NCI-H2227 (cell line): ENCODE results near the gene CTAGE9.
"Not testable (repeated sequence)": the region's sequence is repeated elsewhere in the genome, so short reads cannot be mapped to it uniquely, and the experiment has no call there.

Source experiments
- DNase-seq: peaks from one replicate; lab custom pipeline; 2025; ENCODE audit not compliant: unreplicated experiment; lab: John Stamatoyannopoulos, UW

Gene CTAGE9

DNA sequence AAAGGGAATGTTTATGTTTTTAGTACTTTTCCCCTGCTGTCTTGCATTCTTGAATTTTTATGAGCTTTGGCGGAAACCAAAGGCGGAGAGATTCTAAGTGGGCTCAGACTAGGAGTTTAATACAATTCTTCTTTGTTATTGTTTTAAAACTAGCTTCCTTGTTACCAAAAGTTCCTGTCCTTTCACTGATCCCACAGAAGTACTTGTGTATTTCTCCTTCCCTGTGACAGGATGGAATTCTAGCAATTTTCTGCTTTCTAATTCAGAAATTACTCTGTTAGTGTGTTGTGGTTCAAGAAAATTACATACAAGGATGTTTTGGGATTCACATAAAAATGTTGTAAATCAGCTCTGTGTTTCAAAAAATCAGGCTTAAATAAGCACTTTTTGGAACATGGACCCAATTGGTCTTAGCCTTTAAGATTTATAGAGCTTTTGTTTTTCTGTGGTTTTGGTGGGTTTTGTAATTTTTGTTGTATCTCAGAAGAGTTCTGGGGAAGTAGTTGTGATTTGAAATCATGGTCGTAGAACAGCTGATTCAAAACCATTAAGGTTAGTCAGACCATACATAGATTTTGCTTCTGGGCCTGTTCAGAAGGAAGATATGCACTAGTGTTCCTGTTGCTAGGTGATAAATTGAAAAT lies 17.6 kb upstream of the CTAGE9 start:
- DNase-seq, result no peak

DNA sequence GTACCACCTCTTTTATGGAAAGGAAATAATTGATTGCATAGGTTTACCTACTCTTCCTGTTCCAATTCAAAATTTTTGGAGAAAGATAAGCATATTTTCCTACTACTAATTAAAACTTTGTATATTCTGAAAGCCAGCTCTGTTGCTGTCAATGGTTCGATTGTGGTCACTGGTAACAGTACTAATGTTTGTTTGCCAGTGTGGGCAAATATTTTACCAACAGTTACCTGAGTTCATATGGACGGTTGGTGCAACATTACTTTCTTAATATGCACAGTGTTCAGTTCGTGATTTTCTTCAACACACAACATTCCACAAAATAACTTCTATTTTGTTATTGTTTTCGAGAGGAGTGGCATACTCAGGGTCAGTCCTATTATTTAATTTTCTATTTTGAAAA lies 17.1 kb upstream of the CTAGE9 start:
- no peak for DNase-seq

DNA sequence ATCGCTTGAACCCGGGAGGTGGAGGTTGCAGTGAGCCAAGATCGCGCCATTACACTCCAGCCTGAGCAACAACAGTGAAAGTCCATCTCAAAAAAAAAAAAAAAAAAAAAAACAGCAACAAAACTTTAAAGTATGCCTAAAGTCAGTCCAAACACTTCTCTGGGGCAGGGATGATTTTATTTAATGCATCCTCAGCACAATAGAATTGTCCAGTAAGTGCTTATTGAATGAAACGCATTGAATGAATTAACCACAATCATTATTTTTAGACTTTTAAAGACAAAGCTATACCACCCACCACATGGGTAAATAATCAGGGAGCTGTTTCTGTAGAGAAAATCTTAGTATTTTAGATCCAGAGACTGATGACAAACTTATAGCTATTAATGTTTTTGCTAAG lies 16.6 kb upstream of the CTAGE9 start:
- DNase-seq, result no peak

DNA sequence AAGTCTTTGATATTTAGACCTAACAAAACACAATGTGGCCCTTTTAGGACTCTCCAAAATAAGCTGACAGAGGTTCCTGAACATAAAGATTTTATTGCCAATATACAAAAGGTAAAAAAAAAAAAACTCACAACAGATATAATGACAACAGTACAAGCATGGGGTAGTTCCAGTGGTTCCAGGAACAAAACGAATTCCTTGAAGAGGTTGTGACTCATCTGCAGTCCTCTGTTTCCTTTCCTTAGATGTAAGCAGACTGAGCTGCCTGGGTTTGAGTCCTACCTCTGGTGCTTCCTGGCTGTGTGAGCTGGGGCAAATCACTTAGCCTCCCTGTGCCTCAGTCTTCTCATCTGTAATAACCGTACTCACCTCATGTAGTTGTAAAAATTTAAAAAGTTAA lies 13.3 kb upstream of the CTAGE9 start:
- DNase-seq, result no peak

DNA sequence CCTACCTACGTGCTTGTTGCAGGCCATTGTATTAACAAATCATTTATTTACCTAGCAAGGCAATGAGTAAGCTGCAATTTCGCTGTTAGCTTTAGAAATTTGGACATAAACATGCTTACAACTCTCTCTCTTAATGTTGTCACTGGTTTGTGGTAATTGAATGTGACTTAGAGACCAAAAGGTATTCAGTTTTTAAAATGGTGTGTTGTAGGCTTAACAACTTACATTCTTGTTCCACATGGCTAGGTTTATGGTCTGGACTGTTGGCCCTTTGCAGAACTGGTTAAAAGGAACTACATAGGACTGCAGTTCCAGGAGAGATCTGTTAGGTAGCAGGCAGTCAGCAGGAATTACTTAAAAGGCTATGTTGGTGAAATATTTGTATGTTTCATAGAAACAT lies 10.3 kb upstream of the CTAGE9 start:
- no peak for DNase-seq

DNA sequence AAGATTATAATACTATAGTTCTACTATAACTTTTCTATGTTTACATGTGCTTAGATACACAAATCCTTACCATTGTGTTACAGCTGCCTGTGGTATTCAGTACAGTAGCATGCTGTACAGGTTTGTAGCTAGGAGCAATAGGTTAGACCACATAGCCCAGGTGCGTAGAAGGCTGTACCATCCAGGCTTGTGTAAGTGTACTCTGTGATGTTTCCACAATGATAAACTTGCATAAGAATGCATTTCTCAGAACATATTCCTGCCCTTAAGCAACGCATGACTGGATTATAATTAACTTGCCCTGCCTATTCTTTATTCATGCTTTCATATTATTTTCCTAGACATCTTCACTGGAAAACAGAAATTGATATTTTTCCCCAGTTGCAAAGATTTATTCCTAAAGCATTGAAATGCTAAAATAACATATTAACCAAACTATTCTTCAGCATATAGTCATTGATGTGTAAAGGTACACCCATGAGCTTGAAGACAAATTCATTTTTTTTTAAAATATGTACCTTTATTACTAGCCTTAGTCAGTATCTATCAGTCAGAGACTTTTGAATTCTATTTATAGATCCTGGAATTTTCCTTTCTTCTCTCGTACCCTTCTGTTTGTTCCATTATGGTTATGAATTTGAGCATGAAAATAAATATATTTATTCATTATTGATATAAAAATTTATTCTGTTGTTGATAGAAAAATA lies 7.2 kb upstream of the CTAGE9 start:
- no peak for DNase-seq

DNA sequence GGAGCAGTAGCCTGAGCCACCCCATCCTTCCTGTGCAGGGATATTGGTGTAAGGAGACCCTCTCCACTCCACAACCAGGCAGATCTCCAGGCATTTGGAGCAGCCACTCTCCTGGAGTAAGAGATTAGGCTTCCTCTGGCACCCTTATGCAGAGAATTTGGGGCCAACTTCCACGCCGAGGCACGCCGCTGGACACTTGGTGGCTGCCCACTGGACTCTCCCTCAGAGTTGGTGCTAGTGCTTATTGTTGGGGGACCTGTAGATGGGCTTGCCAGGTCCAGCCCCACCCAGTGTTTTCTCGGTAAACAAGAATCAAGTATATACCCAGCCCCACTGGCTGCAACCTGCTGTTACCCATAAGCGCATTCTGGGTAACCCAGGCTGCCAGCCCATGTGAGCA lies 4.8 kb upstream of the CTAGE9 start:
- DNase-seq, result not testable (repeated sequence)

DNA sequence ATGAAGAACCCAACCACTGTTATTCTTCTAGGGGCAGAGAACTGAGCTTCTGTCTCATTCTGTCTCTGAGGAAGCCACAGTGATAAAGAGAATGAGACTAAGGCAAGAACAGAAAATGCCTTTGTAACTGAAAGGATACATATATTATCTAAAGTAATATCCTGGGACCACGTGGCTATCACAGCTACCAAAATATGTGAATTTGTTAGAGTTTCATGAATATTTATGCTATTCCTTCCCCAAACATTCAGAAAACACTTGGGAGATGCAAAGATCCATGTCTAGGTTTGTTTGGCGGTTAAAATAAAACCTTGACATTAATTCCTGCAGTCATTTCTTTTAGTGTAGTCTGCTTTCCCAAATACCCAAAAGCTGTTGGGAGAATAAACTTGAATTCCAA lies 6.9 kb downstream of the CTAGE9 start:
- not testable (repeated sequence) for DNase-seq

DNA sequence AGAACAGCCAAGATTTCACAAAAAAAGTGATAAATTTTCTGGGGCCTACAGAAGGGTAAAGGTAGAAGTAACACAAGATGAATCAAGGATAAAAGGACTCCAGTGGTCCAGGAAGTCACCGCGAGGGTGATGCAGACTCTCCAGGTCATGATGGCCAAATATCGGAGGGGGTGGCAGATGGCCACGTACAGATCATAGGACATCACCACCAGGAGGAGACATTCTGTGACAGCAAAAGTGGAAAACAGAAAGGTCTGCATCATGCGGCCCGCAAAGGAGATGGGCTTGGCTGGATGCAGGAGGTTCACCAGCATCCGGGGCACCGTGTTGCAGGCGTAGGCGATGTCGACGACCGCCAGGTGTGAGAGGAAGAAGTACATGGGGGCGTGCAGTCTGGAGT lies 10.0 kb downstream of the CTAGE9 start:
- DNase-seq, result not testable (repeated sequence)

DNA sequence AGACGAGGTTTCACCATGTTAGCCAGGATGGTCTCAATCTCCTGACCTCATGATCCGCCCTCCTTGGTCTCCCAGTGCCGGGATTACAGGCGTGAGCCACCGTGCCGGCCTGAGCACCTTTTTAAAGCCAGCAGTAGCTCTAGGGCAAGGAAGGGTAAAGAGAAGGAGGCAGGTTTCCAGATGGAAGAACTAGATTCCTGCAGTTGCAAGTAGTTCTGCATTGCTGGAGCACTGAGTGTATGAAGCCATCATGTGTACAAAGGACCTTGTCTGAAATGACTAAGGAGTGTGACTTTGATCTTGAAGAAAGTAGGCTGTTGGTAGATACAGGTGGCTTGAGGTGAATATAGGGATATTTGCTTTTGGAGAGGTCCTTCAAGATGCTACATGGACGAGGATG lies 13.9 kb downstream of the CTAGE9 start:
- DNase-seq, result no peak

DNA sequence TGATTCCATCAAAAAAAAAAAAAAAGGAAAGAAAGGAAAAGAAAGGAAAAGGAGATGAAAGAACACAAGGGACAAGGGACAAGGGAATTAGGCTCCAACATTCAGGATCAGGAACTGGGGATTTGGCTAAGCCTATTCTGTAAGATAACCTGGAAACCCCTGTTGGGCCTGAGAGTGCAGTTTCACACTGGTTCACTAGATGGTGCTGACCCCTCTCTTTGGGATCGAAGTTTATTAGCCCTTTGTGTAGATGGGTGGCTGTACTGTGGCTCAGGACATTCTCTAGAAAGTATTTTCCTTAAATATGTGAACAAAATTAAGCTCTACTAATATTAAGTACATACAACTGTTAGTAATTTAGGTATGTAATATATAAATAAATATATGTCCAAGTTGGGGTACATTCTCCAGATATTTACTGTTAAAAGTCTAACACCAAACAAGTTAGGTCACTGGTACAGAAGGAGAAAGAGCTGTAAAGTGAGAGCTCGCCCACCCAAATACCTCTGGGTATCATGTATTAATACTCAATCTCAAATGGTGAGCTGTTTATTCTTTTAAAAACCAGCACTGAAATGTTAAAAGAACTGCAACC lies 15.9 kb downstream of the CTAGE9 start:
- no peak for DNase-seq

DNA sequence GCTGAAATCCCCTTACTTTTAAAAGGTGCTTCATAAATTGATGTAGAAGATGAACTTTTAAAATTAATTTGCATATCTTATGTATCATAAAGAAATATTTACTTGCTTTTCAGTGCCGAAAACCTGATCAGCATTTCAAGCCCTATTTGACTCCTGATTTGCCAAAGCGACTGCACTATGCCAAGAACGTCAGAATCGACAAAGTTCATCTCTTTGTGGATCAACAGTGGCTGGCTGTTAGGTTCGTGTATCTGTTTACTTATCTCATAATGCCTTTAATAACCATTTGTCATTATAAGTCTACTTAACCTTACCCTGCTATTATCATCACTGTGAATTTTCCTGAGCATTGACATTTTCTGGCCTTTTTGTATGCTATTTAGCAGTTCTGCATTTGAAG lies 17.4 kb downstream of the CTAGE9 start:
- DNase-seq, result no peak

DNA sequence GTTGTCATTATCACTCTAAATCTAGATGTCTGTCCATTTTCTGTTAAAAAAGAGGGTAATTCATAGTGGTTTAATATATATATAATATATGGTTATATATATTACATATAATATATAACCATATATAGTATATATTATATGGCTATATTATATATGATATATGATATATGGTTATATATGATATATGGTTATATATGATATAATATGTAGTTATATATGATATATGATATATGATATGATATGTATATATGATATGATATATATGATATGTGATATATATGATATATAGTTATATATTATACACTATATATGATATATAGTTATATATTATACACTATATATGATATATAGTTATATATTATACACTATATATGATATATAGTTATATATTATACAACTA lies 18.2 kb downstream of the CTAGE9 start:
- DNase-seq, result no peak

DNA sequence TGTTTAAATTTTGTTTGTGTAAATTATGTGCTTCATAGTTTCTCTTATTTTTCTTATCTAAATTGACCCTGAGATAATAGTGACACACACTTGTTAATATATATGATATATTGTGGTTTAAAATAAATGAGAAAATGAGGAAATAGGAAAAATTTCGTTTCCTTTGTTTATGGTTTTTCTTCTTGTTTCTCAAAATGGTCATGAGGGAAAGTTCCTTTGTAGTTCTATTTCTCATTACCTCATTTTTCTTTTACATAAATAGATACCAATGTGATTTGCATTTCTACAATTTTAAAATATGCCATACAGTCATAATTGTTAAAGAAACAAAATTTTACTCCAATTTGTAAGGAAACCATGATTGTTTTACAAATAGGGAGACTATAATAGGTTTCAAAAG lies 18.8 kb downstream of the CTAGE9 start:
- DNase-seq, result no peak

DNA sequence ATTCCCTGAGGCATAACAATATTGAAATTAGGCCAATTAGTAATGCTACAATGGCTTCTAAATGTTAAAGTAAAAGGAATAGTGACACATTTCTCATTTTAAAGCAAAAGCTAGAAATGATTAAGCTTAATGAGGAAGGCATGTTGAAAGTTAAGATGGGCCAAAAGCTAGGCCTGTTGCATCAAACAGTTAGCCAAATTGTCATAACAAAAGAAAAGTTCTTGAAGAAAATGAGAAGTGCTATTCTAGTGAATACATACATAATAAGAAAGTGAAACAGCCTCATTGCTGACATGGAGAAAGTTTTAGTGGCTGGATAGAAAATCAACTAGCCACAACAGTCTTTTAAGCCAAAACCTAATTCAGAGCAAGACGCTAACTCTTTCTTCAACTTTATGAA lies 22.5 kb downstream of the CTAGE9 start:
- DNase-seq, result no peak

DNA sequence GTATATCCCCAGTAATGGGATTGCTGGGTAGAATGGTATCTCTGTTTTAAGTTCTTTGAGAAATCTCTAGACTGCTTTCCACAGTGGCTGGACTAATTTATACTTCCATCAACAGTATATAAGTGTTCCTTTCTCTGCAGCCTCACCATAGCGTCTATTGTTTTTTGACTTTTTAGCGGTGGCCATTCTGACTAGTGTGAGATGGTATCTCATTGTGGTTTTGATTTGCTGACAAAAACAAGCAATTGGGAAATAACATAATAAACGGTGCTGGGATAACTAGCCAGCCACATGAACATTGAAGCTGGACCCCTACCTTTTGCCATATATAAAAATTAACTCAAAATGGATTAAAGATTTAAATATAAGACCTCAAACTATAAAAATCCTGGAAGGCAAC lies 23.8 kb downstream of the CTAGE9 start:
- DNase-seq, result no peak

DNA sequence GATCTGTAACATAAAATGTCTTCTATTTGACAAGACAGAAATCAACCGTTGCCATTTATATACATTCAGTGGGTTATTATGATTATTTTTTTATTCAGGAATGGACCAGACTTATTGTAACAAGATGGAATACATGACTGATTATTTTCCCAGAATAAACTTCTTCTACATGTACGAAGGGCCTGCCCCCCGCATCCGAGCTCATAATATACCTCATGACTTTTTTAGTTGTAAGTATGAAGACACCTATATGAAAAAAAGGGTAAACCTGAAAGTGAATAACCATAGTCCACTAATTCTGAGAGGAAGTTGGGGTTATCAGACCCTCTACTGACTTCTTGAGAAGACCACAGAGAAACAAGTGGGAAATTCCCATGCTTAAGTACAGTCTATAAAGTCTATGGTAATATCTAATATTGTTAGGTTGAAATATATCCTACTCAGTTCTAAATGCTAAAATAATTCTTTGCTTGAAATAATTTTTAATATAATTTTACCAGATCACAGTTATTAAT lies 25.5 kb downstream of the CTAGE9 start:
- no peak for DNase-seq

DNA sequence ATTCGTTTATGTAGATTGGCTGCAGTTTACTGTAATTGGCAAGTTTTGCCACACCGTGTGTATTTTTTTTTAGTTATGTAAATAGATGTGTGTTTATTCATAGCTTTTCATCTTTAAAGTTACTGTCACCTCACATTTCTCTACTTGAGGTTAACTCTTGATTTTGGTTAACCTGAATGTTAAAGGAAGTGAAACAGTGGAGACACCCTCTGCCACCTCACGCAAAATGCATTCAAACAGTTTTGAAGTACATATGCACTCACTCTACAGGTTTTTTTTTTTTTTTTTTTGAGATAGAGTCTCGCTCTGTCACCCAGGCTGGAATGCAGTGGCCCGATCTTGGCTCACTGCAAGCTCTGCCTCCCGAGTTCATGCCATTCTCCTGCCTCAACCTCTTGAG lies 27.3 kb downstream of the CTAGE9 start:
- DNase-seq, result no peak

DNA sequence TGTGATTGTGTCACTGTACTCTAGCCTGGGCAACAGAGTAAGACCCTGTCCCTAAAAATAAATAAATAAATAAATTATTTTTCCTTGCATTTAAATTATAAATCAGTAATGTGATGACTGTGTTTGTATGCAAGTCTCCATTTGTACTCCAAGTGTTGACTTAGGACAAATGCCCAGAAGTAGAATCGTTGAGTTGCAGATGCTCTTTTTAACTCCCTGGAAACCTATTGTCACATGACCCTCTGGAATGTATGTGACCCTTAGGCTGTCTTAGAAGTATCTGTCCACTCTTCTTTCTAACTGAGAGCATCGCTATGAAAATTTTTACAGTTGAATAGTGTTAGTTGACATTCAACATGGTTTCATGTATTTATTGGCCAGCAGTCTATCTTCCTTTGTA lies 28.4 kb downstream of the CTAGE9 start:
- no peak for DNase-seq

DNA sequence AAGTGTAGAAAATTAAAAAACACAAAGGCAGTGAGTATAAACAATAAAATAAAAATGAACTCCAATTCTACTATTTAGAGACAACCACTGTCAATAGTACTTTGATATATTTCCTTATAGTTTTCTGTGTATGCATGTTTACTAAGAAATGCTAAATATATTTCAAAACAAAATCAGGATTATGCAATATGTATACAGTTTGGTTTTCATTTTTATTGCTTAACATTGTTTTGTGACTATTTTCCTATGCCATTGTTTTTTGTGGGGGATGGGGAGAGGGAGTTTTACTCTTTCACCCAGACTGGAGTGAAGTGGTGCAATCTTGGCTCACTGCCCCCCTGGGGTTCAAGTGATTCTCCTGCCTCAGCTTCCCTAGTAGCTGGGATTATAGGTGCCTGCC lies 29.2 kb downstream of the CTAGE9 start:
- DNase-seq, result no peak

DNA sequence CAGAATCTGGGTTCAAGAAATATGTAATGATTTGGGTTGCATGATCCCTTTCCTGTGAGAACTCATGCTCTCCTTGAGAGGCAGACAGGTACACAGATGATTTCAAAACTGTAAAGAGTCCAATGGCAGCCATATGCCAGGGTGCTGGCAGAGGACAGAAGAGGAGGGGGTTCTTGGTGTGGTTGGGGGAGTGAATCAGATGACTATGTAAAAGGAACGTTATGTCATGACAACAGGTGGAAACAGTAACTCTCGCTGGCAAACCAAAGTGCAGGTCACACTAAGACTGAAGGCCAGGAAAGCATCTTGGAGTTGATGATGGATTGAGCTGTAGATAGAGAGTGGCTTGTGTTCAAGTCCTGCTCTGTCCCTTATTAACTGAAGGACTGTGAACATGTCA lies 29.9 kb downstream of the CTAGE9 start:
- no peak for DNase-seq

DNA sequence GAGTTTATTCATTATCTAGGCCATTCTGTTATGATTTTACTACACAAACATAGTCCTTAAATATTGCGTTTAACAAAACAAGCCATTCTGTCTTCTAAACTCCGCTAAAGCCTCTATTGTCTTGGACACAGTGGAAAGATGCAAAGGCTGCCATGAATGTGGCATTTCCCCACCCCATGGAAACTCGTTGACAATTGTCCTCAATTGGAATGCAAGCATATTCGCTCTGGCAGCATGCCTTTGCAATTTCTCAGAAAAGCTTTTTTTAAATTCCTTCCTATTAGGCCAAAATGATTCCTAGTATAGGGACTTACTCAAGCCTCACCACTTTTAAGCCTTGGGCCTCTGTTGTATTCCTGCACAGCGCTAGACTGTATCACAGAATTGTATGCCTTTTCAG lies 32.4 kb downstream of the CTAGE9 start:
- DNase-seq, result no peak
